EH (cell line): ENCODE data around the gene TCP11L2.
A peak's percentile ranks its signal among the peaks of the same experiment; 100 is the strongest.
"Not testable (repeated sequence)": the region's sequence is repeated elsewhere in the genome, so short reads cannot be mapped to it uniquely, and the experiment has no call there.

Experiments used
- DNase-seq: peaks from one replicate; pipeline ENCODE4 v3.0.0-alpha.2; 2015; ENCODE audit warnings: low read depth

Gene TCP11L2

GRCh38 chr12:106284358-106285105, 18.0 kb upstream of the TCP11L2 start:
- peak; percentile 31 for DNase-seq

- DNase-seq = no peak
Observed at GRCh38 chr12:106285982-106286381, 16.6 kb upstream of the TCP11L2 start.

- DNase-seq = not testable (repeated sequence)
Observed at GRCh38 chr12:106286576-106287162, 15.9 kb upstream of the TCP11L2 start.

GRCh38 chr12:106287364-106287763, 15.2 kb upstream of the TCP11L2 start:
- DNase-seq = no peak

GRCh38 chr12:106288101-106288493, 14.4 kb upstream of the TCP11L2 start:
- DNase-seq = no peak

GRCh38 chr12:106288494-106289195, 13.9 kb upstream of the TCP11L2 start:
- DNase-seq = peak; percentile 95

- DNase-seq = peak; percentile 54
Observed at GRCh38 chr12:106289196-106289681, 13.3 kb upstream of the TCP11L2 start.

GRCh38 chr12:106290666-106291065, 11.9 kb upstream of the TCP11L2 start:
- DNase-seq = no peak

- DNase-seq = no peak
Observed at GRCh38 chr12:106291342-106291741, 11.2 kb upstream of the TCP11L2 start.

GRCh38 chr12:106292339-106292738, 10.2 kb upstream of the TCP11L2 start:
- DNase-seq = no peak

- peak; percentile 86 for DNase-seq
Observed at GRCh38 chr12:106296179-106296877, 6.2 kb upstream of the TCP11L2 start.

- no peak for DNase-seq
Observed at GRCh38 chr12:106297075-106297474, 5.5 kb upstream of the TCP11L2 start.

GRCh38 chr12:106297681-106298080, 4.9 kb upstream of the TCP11L2 start:
- no peak for DNase-seq

GRCh38 chr12:106299202-106299774, 3.2 kb upstream of the TCP11L2 start:
- DNase-seq = peak; percentile 42

GRCh38 chr12:106300761-106301160, 1.8 kb upstream of the TCP11L2 start:
- DNase-seq = no peak

- DNase-seq = peak; percentile 76
Observed at GRCh38 chr12:106301241-106301610, 1.3 kb upstream of the TCP11L2 start.

- peak; percentile 25 for DNase-seq
Observed at GRCh38 chr12:106301611-106302321, 767 bp upstream of the TCP11L2 start.

- peak; percentile 82 for DNase-seq
Observed at GRCh38 chr12:106303202-106303820, 778 bp downstream of the TCP11L2 start.

GRCh38 chr12:106304001-106304421, 1.5 kb downstream of the TCP11L2 start:
- no peak for DNase-seq

- no peak for DNase-seq
Observed at GRCh38 chr12:106304797-106305196, 2.3 kb downstream of the TCP11L2 start.

GRCh38 chr12:106305376-106305775, 2.8 kb downstream of the TCP11L2 start:
- DNase-seq = no peak
